Activated naive CD8-positive, alpha-beta T cell treated with anti-CD3 and anti-CD28 coated beads, Interleukin-2, amount 10 ng/mL, durations not matched to agents 7 days and 5 days (primary cell): ENCODE data around the gene RSRP1. TPM values are rescaled to one million over a fixed set of nuclear protein-coding genes. Genes with fewer than 3 reads are reported as not detected.

ENCODE experiments used
- ATAC-seq: fragments of 150-1000 bp; cut with Tn5 transposase; one replicate; pipeline ENCODE4 v1.10.0; 2021; ENCODE audit warnings: low read depth, moderate library complexity
- POLR2A ChIA-PET: fragments of 350-600 bp; sonication (Branson Sonifier 250); formaldehyde crosslinking; loops from one replicate; lab custom pipeline; 2021; ENCODE audit warnings: antibody characterized with exemption; lab: Charles Lee
- DNase-seq: peaks from one replicate; pipeline ENCODE4 v3.0.0; 2021
- H3K27ac Mint-ChIP-seq: one replicate; pipeline ENCODE4 v1.8.0; 2022; ENCODE audit warnings: mild to moderate bottlenecking, mixed read lengths
- H3K27me3 Mint-ChIP-seq: one replicate; pipeline ENCODE4 v1.8.0; 2022; ENCODE audit warnings: mild to moderate bottlenecking, moderate library complexity, mixed read lengths
- H3K36me3 Mint-ChIP-seq: one replicate; pipeline ENCODE4 v1.8.0; 2021; ENCODE audit warnings: mild to moderate bottlenecking, mixed read lengths
- H3K4me1 Mint-ChIP-seq: one replicate; pipeline ENCODE4 v1.8.0; 2021; ENCODE audit warnings: mixed read lengths
- H3K4me3 Mint-ChIP-seq: one replicate; pipeline ENCODE4 v1.8.0; 2022; ENCODE audit warnings: mild to moderate bottlenecking, moderate library complexity, mixed read lengths
- H3K9me3 Mint-ChIP-seq: one replicate; pipeline ENCODE4 v1.8.0; 2021; ENCODE audit warnings: mixed read lengths
- total RNA-seq, 2 experiments: library from RNA; stranded (reverse); gene quantifications; one replicate each; pipeline ENCODE4 v1.2.3, GENCODE V29; 2021

The RSRP1 gene
- total RNA-seq, 2 experiments from 2014 or later = 292 to 305 TPM

- ATAC-seq (no peak), DNase-seq (peak; percentile 6)
- POLR2A ChIA-PET = interaction anchor here (0.6 to 1.1 kb wide), 2 partner anchors 52 to 357 kb away, joined by 3 to 6 read pairs; no protein-coding TSS in a partner anchor
- no peaks in the 10 kb centered on the region for H3K9me3 Mint-ChIP-seq
- H3K4me3 Mint-ChIP-seq = no peak overlapping the region
- H3K4me1 Mint-ChIP-seq = peaks cover 2% of the 10 kb centered on the region
- H3K27me3 Mint-ChIP-seq = peaks cover 37% of the 10 kb centered on the region
- H3K27ac Mint-ChIP-seq = no peak overlapping the region
- no peaks in the 10 kb centered on the region for H3K36me3 Mint-ChIP-seq
These were observed 42.3 kb downstream of the RSRP1 start for GRCh38 chr1:25204797-25205480.

GRCh38 chr1:25201006-25201405 lies 46.2 kb downstream of the RSRP1 start:
- Mint-ChIP-seq H3K27ac (no peak overlapping the region), H3K27me3 (peaks cover 30% of the 10 kb centered on the region), H3K4me3 (no peak overlapping the region), H3K36me3 (no peaks in the 10 kb centered on the region), H3K4me1 (peaks cover 12% of the 10 kb centered on the region), H3K9me3 (no peaks in the 10 kb centered on the region)
- ATAC-seq = no peak
- DNase-seq = no peak
- POLR2A ChIA-PET = no interaction called here

GRCh38 chr1:25199819-25200620 lies 47.2 kb downstream of the RSRP1 start:
- ATAC-seq = no peak
- H3K4me1 Mint-ChIP-seq = peaks cover 12% of the 10 kb centered on the region
- H3K9me3 Mint-ChIP-seq = no peaks in the 10 kb centered on the region
- no peaks in the 10 kb centered on the region for H3K36me3 Mint-ChIP-seq
- no peak overlapping the region for H3K27ac Mint-ChIP-seq
- POLR2A ChIA-PET = no interaction called here
- no peak for DNase-seq
- peaks cover 23% of the 10 kb centered on the region for H3K27me3 Mint-ChIP-seq
- no peak overlapping the region for H3K4me3 Mint-ChIP-seq

- Mint-ChIP-seq H3K27me3 (peaks cover 24% of the 10 kb centered on the region), H3K27ac (no peak overlapping the region), H3K4me1 (peaks cover 10% of the 10 kb centered on the region), H3K9me3 (no peaks in the 10 kb centered on the region), H3K4me3 (peak overlapping the region; percentile 11), H3K36me3 (no peaks in the 10 kb centered on the region)
- ATAC-seq = peak; percentile 48
- POLR2A ChIA-PET = no interaction called here
- no peak for DNase-seq
These were observed 48.5 kb downstream of the RSRP1 start for GRCh38 chr1:25198663-25199252.

- Mint-ChIP-seq H3K36me3 (no peaks in the 10 kb centered on the region), H3K4me3 (peak overlapping the region; percentile 11), H3K27ac (no peak overlapping the region), H3K9me3 (no peaks in the 10 kb centered on the region), H3K4me1 (peaks cover 11% of the 10 kb centered on the region), H3K27me3 (peaks cover 24% of the 10 kb centered on the region)
- ATAC-seq (peak; percentile 59), DNase-seq (no peak)
- POLR2A ChIA-PET = no interaction called here
These were observed 49.1 kb downstream of the RSRP1 start for GRCh38 chr1:25197982-25198662.

GRCh38 chr1:25197235-25197975 lies 49.8 kb downstream of the RSRP1 start:
- H3K4me3 Mint-ChIP-seq = no peak overlapping the region
- H3K4me1 Mint-ChIP-seq = peaks cover 11% of the 10 kb centered on the region
- ATAC-seq (no peak), DNase-seq (no peak)
- H3K9me3 Mint-ChIP-seq = no peaks in the 10 kb centered on the region
- POLR2A ChIA-PET = no interaction called here
- H3K27ac Mint-ChIP-seq = no peak overlapping the region
- H3K36me3 Mint-ChIP-seq = no peaks in the 10 kb centered on the region
- H3K27me3 Mint-ChIP-seq = peaks cover 24% of the 10 kb centered on the region

GRCh38 chr1:25196830-25197229 lies 50.4 kb downstream of the RSRP1 start:
- ATAC-seq = no peak
- Mint-ChIP-seq H3K4me1 (peaks cover 11% of the 10 kb centered on the region), H3K27me3 (peaks cover 24% of the 10 kb centered on the region), H3K36me3 (no peaks in the 10 kb centered on the region), H3K9me3 (no peaks in the 10 kb centered on the region), H3K4me3 (no peak overlapping the region), H3K27ac (peak overlapping the region; percentile 64)
- DNase-seq = no peak
- POLR2A ChIA-PET = no interaction called here

- POLR2A ChIA-PET = no interaction called here
- Mint-ChIP-seq H3K4me3 (no peak overlapping the region), H3K36me3 (no peaks in the 10 kb centered on the region), H3K4me1 (peaks cover 11% of the 10 kb centered on the region), H3K9me3 (no peaks in the 10 kb centered on the region), H3K27me3 (peaks cover 20% of the 10 kb centered on the region), H3K27ac (no peak overlapping the region)
- no peak for ATAC-seq
- DNase-seq = no peak
These were observed 51.4 kb downstream of the RSRP1 start for GRCh38 chr1:25195835-25196234.

GRCh38 chr1:25194572-25195020 lies 52.7 kb downstream of the RSRP1 start:
- Mint-ChIP-seq H3K36me3 (no peaks in the 10 kb centered on the region), H3K27me3 (peaks cover 15% of the 10 kb centered on the region), H3K9me3 (no peaks in the 10 kb centered on the region), H3K4me1 (peaks cover 11% of the 10 kb centered on the region), H3K27ac (no peak overlapping the region), H3K4me3 (no peak overlapping the region)
- ATAC-seq (no peak), DNase-seq (no peak)
- POLR2A ChIA-PET = no interaction called here

- no peak overlapping the region for H3K27ac Mint-ChIP-seq
- no peaks in the 10 kb centered on the region for H3K9me3 Mint-ChIP-seq
- POLR2A ChIA-PET = no interaction called here
- H3K4me3 Mint-ChIP-seq = no peak overlapping the region
- peaks cover 11% of the 10 kb centered on the region for H3K4me1 Mint-ChIP-seq
- H3K36me3 Mint-ChIP-seq = no peaks in the 10 kb centered on the region
- ATAC-seq = no peak
- peaks cover 14% of the 10 kb centered on the region for H3K27me3 Mint-ChIP-seq
- DNase-seq = no peak
These were observed 53.2 kb downstream of the RSRP1 start for GRCh38 chr1:25194054-25194453.

- POLR2A ChIA-PET = no interaction called here
- Mint-ChIP-seq H3K36me3 (no peaks in the 10 kb centered on the region), H3K27me3 (peaks cover 14% of the 10 kb centered on the region), H3K9me3 (no peaks in the 10 kb centered on the region), H3K4me3 (no peak overlapping the region), H3K4me1 (peaks cover 6% of the 10 kb centered on the region), H3K27ac (no peak overlapping the region)
- DNase-seq = no peak
- ATAC-seq = no peak
These were observed 54.0 kb downstream of the RSRP1 start for GRCh38 chr1:25193229-25193628.
